Activated CD4-positive, alpha-beta memory T cell treated with anti-CD3 and anti-CD28 coated beads, Interleukin-2, amount 10 ng/mL, durations not matched to agents 7 days and 5 days (primary cell): ENCODE data around the gene ZNF506. TPM values are rescaled to one million over a fixed set of nuclear protein-coding genes. Genes with fewer than 3 reads are reported as not detected.
A peak's percentile ranks its signal among the peaks of the same experiment; 100 is the strongest.
"Not testable (repeated sequence)": the region's sequence is repeated elsewhere in the genome, so short reads cannot be mapped to it uniquely, and the experiment has no call there.

Experiments used
- CTCF ChIA-PET: fragments of 350-600 bp; sonication (Branson Sonifier 250); formaldehyde crosslinking; loops from one replicate; lab custom pipeline; 2021; ENCODE audit warnings: antibody characterized with exemption, inconsistent platforms; lab: Charles Lee
- POLR2A ChIA-PET: fragments of 350-600 bp; sonication (Branson Sonifier 250); formaldehyde crosslinking; loops from one replicate; lab custom pipeline; 2021; ENCODE audit warnings: antibody characterized with exemption; lab: Charles Lee
- DNase-seq: peaks from one replicate; pipeline ENCODE4 v3.0.0-alpha.2; 2020
- H3K27ac Mint-ChIP-seq: one replicate; pipeline ENCODE4 v1.8.0; 2021; ENCODE audit warnings: mild to moderate bottlenecking, mixed read lengths
- H3K27me3 Mint-ChIP-seq: one replicate; pipeline ENCODE4 v1.8.0; 2021; ENCODE audit warnings: mixed read lengths
- H3K36me3 Mint-ChIP-seq: one replicate; pipeline ENCODE4 v1.8.0; 2021; ENCODE audit warnings: low read depth, mixed read lengths
- H3K4me1 Mint-ChIP-seq: one replicate; pipeline ENCODE4 v1.8.0; 2021; ENCODE audit warnings: mixed read lengths
- H3K4me3 Mint-ChIP-seq: one replicate; pipeline ENCODE4 v1.8.0; 2021; ENCODE audit warnings: mild to moderate bottlenecking, mixed read lengths
- H3K9me3 Mint-ChIP-seq: one replicate; pipeline ENCODE4 v1.8.0; 2021; ENCODE audit warnings: mixed read lengths
- total RNA-seq, 2 experiments: library from RNA; stranded (reverse); gene quantifications; one replicate each; pipeline ENCODE4 v1.2.3, GENCODE V29; 2021

ZNF506 gene
- 10 to 100 TPM; 24.6 to 25.5 TPM for total RNA-seq

DNA sequence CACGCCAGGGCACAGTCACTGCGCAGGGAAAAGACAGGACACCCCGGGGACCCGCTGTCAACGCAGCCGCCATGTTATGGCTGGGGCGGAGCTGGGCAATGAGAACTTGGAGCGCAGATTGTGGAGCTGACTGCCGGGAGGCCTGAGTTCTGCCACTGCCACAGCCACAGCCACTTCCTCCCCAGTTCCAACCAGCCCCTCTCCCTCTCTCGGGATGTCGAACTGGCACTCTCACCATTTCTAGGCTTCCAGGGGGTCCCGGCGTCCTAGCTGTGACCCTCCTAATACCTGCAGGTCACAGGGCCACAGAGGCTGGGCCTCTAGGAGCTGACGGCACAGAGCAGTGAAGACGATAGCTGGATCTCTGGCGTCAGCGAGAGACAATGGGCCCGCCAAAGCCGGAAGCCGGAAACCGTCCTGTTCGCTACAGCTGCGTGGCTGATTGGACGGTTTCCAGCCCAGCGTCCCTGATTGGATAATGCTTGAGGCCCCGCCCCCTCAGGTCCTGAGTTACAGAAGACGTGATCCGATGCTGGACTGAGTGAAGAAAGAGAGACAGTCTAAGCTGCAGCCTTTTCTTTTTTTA lies at the start of gene ZNF506:
Gene ZNF506 (minus strand): TSS at position 385 of the 586 bp plus-strand sequence. CDS start 147 bp downstream, at position 238.
- Mint-ChIP-seq H3K9me3 (peaks cover 51% of the 10 kb centered on the region), H3K27me3 (no peaks in the 10 kb centered on the region), H3K36me3 (peaks cover 69% of the 10 kb centered on the region), H3K4me3 (peak within 1 kb of the TSS; percentile 99), H3K27ac (peak within 1 kb of the TSS; percentile 99), H3K4me1 (peaks cover 29% of the 10 kb centered on the region)
- CTCF ChIA-PET: interaction anchor here (0.6 to 1.7 kb wide), 7 partner anchors 8 to 744 kb away, joined by 3 to 6 read pairs (median 3); partner anchors contain the start of genes ZNF253 and ZNF737
- POLR2A ChIA-PET: interaction anchor here (0.6 to 3.0 kb wide), 36 partner anchors 9 to 1684 kb away, joined by 3 to 77 read pairs (median 6); partner anchors contain the start of genes ATP13A1, NDUFA13, ZNF101 and ZNF14
- DNase-seq: peak; percentile 96

- POLR2A ChIA-PET: interaction anchor here (1.0 to 2.2 kb wide), 2 partner anchors 31 to 49 kb away, joined by 3 to 6 read pairs; partner anchors contain the start of genes ZNF506 and ZNF93
- H3K27ac Mint-ChIP-seq, H3K27me3 Mint-ChIP-seq, H3K4me3 Mint-ChIP-seq, CTCF ChIA-PET, DNase-seq: not testable (repeated sequence)
- Mint-ChIP-seq H3K4me1 (peaks cover 30% of the 10 kb centered on the region), H3K36me3 (peaks cover 77% of the 10 kb centered on the region), H3K9me3 (peaks cover 31% of the 10 kb centered on the region)
Observed at GRCh38 chr19:19870086-19870485, 48.5 kb upstream of the ZNF506 start.

DNA sequence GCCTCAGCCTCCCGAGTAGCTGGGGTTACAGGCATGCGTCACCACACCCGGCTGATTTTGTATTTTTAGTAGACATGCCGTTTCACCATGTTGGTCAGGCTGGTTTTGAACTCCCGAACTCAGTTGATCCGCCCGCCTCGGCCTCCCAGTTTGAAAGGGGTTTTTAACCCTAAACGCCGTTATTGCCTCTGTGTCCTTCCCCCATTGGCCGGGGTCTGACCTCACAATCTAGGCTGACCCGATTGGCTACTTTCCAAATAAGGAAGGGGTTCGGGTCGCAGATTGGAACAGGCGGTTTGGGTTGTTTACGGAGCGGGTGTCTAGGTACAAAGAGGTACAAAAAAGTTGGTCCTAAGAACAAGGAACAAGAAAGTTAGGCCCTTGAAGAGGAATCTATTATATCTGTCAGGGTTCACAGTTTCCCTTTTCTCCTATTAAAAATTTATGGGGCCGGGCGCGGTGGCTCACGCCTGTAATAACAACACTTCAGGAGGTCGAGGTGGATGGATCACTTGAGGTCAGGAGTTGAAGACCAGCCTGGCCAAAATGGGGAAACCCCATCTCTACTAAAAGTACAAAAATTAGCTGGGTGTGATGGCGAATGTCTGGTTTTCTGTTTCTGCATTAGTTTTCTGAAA lies 45.2 kb upstream of the ZNF506 start:
- Mint-ChIP-seq H3K27me3 (no peaks in the 10 kb centered on the region), H3K9me3 (peaks cover 26% of the 10 kb centered on the region), H3K27ac (peak overlapping the region; percentile 100), H3K4me1 (peaks cover 26% of the 10 kb centered on the region), H3K36me3 (peaks cover 52% of the 10 kb centered on the region), H3K4me3 (peak overlapping the region; percentile 100)
- peak; percentile 64 for DNase-seq
- CTCF ChIA-PET: interaction anchor here (0.7 to 2.2 kb wide), 5 partner anchors 33 to 134 kb away, joined by 3 to 7 read pairs (median 3); partner anchors contain the start of genes ZNF14 and ZNF506
- POLR2A ChIA-PET: interaction anchor here (0.6 to 5.0 kb wide), 29 partner anchors 10 to 1901 kb away, joined by 3 to 93 read pairs (median 6); partner anchors contain the start of genes ATP13A1, NDUFA13, TSSK6 and ZNF100

GRCh38 chr19:19865750-19866610 lies 44.4 kb upstream of the ZNF506 start, which contains the start of gene ZNF253:
Gene ZNF253, plus strand, starts transcription at chr19:19865882. Its CDS starts 115 bp downstream, at chr19:19865997.
- peaks cover 48% of the 10 kb centered on the region for H3K36me3 Mint-ChIP-seq
- DNase-seq: peak; percentile 97
- ChIA-PET CTCF (interaction anchor here (0.7 to 2.2 kb wide), 5 partner anchors 32 to 133 kb away, joined by 3 to 7 read pairs (median 4); partner anchors contain the start of genes ZNF14, ZNF506 and ZNF93), POLR2A (interaction anchor here (0.6 to 5.0 kb wide), 32 partner anchors 9 to 1901 kb away, joined by 3 to 93 read pairs (median 5); partner anchors contain the start of genes ATP13A1, NDUFA13, TSSK6 and ZNF100)
- H3K9me3 Mint-ChIP-seq: peaks cover 22% of the 10 kb centered on the region
- H3K4me3 Mint-ChIP-seq: peak within 1 kb of the TSS; percentile 100
- H3K27me3 Mint-ChIP-seq: no peaks in the 10 kb centered on the region
- peaks cover 22% of the 10 kb centered on the region for H3K4me1 Mint-ChIP-seq
- peak within 1 kb of the TSS; percentile 100 for H3K27ac Mint-ChIP-seq

DNA sequence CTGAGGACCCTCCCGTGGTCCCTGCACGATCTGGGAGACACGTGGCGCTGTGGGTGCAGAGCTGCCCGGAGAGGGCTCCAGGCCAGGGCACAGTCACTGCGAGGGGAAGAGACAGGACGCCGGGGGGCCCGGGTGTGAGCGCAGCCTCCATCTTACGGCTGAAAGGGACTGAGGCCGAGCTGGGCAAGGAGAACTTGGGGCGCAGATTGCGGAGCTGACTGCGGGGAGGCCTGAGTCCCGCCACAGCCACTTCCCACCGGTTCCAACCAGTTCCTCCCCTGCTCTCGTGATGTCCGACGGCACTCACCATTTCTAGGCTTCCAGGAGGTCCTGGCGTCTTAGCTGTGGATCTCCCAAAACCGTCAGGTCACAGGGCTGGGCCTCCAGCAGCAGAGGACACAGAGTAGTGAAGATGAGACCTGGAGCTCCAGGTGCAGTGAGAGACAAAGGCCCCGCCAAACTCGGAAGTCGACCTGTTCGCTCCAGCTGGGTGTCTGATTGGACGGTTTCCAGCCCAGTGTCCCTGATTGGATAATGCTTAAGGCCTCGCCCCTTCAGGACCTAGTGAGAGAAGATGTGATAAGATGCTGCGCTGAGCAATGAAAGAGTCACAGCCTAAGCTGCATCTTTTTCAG lies 39.3 kb upstream of the ZNF506 start:
- Mint-ChIP-seq H3K36me3 (peaks cover 32% of the 10 kb centered on the region), H3K4me3 (peak overlapping the region; percentile 24), H3K9me3 (peaks cover 24% of the 10 kb centered on the region), H3K4me1 (peaks cover 6% of the 10 kb centered on the region), H3K27me3 (no peaks in the 10 kb centered on the region), H3K27ac (no peak overlapping the region)
- POLR2A ChIA-PET: interaction anchor here (1.0 to 2.2 kb wide), 3 partner anchors 12 to 801 kb away, joined by 3 to 9 read pairs (median 3); partner anchors contain the start of genes ZNF506 and ZNF626
- peak; percentile 25 for DNase-seq
- CTCF ChIA-PET: interaction anchor here (0.6 kb wide), 1 partner anchor 329 kb away, joined by 3 read pairs; no protein-coding TSS in a partner anchor

- Mint-ChIP-seq H3K27me3 (no peaks in the 10 kb centered on the region), H3K9me3 (peaks cover 34% of the 10 kb centered on the region), H3K36me3 (peaks cover 29% of the 10 kb centered on the region), H3K4me3 (no peak overlapping the region), H3K27ac (no peak overlapping the region), H3K4me1 (peaks cover 3% of the 10 kb centered on the region)
- POLR2A ChIA-PET: no interaction called here
- no peak for DNase-seq
- CTCF ChIA-PET: no interaction called here
Observed at GRCh38 chr19:19858751-19859150, 37.2 kb upstream of the ZNF506 start.

GRCh38 chr19:19851740-19852139 lies 30.2 kb upstream of the ZNF506 start:
- peaks cover 37% of the 10 kb centered on the region for H3K9me3 Mint-ChIP-seq
- H3K27me3 Mint-ChIP-seq, POLR2A ChIA-PET, DNase-seq, H3K36me3 Mint-ChIP-seq, CTCF ChIA-PET, H3K4me3 Mint-ChIP-seq, H3K27ac Mint-ChIP-seq, H3K4me1 Mint-ChIP-seq: not testable (repeated sequence)

DNA sequence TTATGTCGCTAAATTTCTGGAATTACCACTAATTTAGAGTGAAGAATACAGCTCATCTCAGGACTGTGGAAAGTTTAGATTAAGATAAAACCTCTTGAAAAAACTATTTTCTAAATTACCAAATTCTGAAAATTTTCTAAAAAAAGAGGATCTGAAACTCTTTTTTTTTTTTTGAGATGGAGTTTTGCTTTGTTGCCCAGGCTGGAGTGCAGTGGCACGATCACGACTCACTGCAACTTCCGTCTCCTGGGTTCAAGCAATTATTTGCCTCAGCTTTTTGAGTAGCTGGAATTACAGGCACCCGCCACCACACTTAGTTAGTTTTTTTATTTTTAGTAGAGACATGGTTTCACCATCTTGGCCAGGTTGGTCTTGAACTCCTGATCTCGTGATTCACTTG lies 27.5 kb upstream of the ZNF506 start:
- no peak overlapping the region for H3K4me3 Mint-ChIP-seq
- ChIA-PET CTCF (no interaction called here), POLR2A (no interaction called here)
- H3K27ac Mint-ChIP-seq: no peak overlapping the region
- peaks cover 32% of the 10 kb centered on the region for H3K9me3 Mint-ChIP-seq
- H3K27me3 Mint-ChIP-seq: no peaks in the 10 kb centered on the region
- H3K36me3 Mint-ChIP-seq: peaks cover 6% of the 10 kb centered on the region
- DNase-seq: no peak
- H3K4me1 Mint-ChIP-seq: no peaks in the 10 kb centered on the region

DNA sequence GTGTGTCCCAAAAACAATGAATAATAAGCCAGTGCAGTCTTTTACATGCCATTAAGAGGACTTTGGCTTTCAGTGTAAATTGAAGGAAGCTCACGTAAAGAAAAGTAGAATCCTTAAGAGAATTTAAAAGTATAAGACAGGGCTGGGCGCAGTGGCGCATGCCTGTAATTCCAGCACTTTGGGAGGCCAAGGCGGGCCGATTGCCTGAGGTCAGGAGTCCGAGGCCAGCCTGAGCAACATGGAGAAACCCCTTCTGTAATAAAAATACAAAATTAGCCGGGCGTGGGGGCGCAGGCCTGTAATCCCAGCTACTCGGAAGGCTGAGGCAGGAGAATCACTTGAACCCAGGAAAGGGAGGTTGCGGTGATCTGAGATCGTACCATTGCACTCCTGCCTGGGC lies 26.2 kb upstream of the ZNF506 start:
- DNase-seq: no peak
- H3K27ac Mint-ChIP-seq: no peak overlapping the region
- ChIA-PET CTCF (no interaction called here), POLR2A (no interaction called here)
- H3K27me3 Mint-ChIP-seq: no peaks in the 10 kb centered on the region
- H3K4me3 Mint-ChIP-seq: no peak overlapping the region
- peaks cover 6% of the 10 kb centered on the region for H3K36me3 Mint-ChIP-seq
- peaks cover 28% of the 10 kb centered on the region for H3K9me3 Mint-ChIP-seq
- no peaks in the 10 kb centered on the region for H3K4me1 Mint-ChIP-seq

- POLR2A ChIA-PET: no interaction called here
- peaks cover 49% of the 10 kb centered on the region for H3K9me3 Mint-ChIP-seq
- H3K36me3 Mint-ChIP-seq: peaks cover 17% of the 10 kb centered on the region
- H3K4me3 Mint-ChIP-seq: no peak overlapping the region
- DNase-seq: no peak
- CTCF ChIA-PET: no interaction called here
- H3K27ac Mint-ChIP-seq: no peak overlapping the region
- H3K27me3 Mint-ChIP-seq: no peaks in the 10 kb centered on the region
- H3K4me1 Mint-ChIP-seq: no peaks in the 10 kb centered on the region
Observed at GRCh38 chr19:19835560-19836038, 14.0 kb upstream of the ZNF506 start.

- Mint-ChIP-seq H3K27me3 (no peaks in the 10 kb centered on the region), H3K36me3 (peaks cover 40% of the 10 kb centered on the region), H3K9me3 (peaks cover 71% of the 10 kb centered on the region), H3K4me1 (peaks cover 2% of the 10 kb centered on the region), H3K27ac (no peak overlapping the region), H3K4me3 (no peak overlapping the region)
- CTCF ChIA-PET: no interaction called here
- DNase-seq: no peak
- POLR2A ChIA-PET: no interaction called here
Observed at GRCh38 chr19:19826875-19827274, 5.3 kb upstream of the ZNF506 start.

- peaks cover 54% of the 10 kb centered on the region for H3K36me3 Mint-ChIP-seq
- peaks cover 23% of the 10 kb centered on the region for H3K4me1 Mint-ChIP-seq
Observed at GRCh38 chr19:19823916-19824315, 2.4 kb upstream of the ZNF506 start.

More at GRCh38 chr19:19823916-19824315, 2.4 kb upstream of the ZNF506 start:
- ChIA-PET POLR2A (no interaction called here), CTCF (no interaction called here)
- H3K9me3 Mint-ChIP-seq: peaks cover 63% of the 10 kb centered on the region
- H3K27me3 Mint-ChIP-seq: no peaks in the 10 kb centered on the region
- no peak overlapping the region for H3K4me3 Mint-ChIP-seq
- DNase-seq: no peak
- H3K27ac Mint-ChIP-seq: no peak overlapping the region
